Measurements from ENCODE around the gene CYP4F11.
"Not testable (repeated sequence)": the region's sequence is repeated elsewhere in the genome, so short reads cannot be mapped to it uniquely, and the experiment has no call there.

The CYP4F11 gene

GRCh38 chr19:15919243-15919642 is 15.1 kb downstream of the CYP4F11 start:
- DNase-seq: no peak

- DNase-seq: no peak
Observed at GRCh38 chr19:15915109-15915508, 19.2 kb downstream of the CYP4F11 start.

GRCh38 chr19:15913830-15914229 is 20.5 kb downstream of the CYP4F11 start:
- no peak for DNase-seq

- DNase-seq: no peak
Observed at GRCh38 chr19:15913384-15913783, 20.9 kb downstream of the CYP4F11 start.

GRCh38 chr19:15911599-15912235 is 22.6 kb downstream of the CYP4F11 start:
- no peak for DNase-seq

GRCh38 chr19:15905026-15905425 is 29.3 kb downstream of the CYP4F11 start:
- DNase-seq: no peak

GRCh38 chr19:15902898-15903297 is 31.4 kb downstream of the CYP4F11 start:
- DNase-seq: not testable (repeated sequence)

- DNase-seq: no peak
Observed at GRCh38 chr19:15902254-15902653, 32.1 kb downstream of the CYP4F11 start.

- no peak for DNase-seq
Observed at GRCh38 chr19:15900504-15900903, 33.8 kb downstream of the CYP4F11 start.

- not testable (repeated sequence) for DNase-seq
Observed at GRCh38 chr19:15900032-15900431, 34.3 kb downstream of the CYP4F11 start.

GRCh38 chr19:15899561-15899960 is 34.8 kb downstream of the CYP4F11 start:
- DNase-seq: not testable (repeated sequence)

GRCh38 chr19:15897738-15898276 is 36.5 kb downstream of the CYP4F11 start, which contains the start of gene CYP4F2:
TSS of gene CYP4F2 (minus strand) at chr19:15898074. CDS start at chr19:15897611, 463 bp downstream.
- DNase-seq: no peak

GRCh38 chr19:15897026-15897737 is 37.1 kb downstream of the CYP4F11 start:
- DNase-seq: no peak

- DNase-seq: no peak
Observed at GRCh38 chr19:15895876-15896430, 38.4 kb downstream of the CYP4F11 start.

GRCh38 chr19:15894359-15894758 is 40.0 kb downstream of the CYP4F11 start:
- no peak for DNase-seq

- DNase-seq: no peak
Observed at GRCh38 chr19:15893477-15893876, 40.9 kb downstream of the CYP4F11 start.

GRCh38 chr19:15892012-15892411 is 42.3 kb downstream of the CYP4F11 start:
- no peak for DNase-seq

GRCh38 chr19:15891434-15891833 is 42.9 kb downstream of the CYP4F11 start:
- DNase-seq: no peak

GRCh38 chr19:15889339-15889738 is 45.0 kb downstream of the CYP4F11 start:
- DNase-seq: not testable (repeated sequence)

GRCh38 chr19:15885919-15886318 is 48.4 kb downstream of the CYP4F11 start:
- no peak for DNase-seq

GRCh38 chr19:15885167-15885566 is 49.2 kb downstream of the CYP4F11 start:
- no peak for DNase-seq

GRCh38 chr19:15883329-15883728 is 51.0 kb downstream of the CYP4F11 start:
- DNase-seq: not testable (repeated sequence)

GRCh38 chr19:15874821-15875474 is 59.4 kb downstream of the CYP4F11 start:
- no peak for DNase-seq

Measured in NCI-H345 (cell line).